Testis (tissue), 3 donors: ENCODE measurements around the gene CDC42EP1. TPM values are rescaled to one million over a fixed set of nuclear protein-coding genes. Genes with fewer than 3 reads are reported as not detected.

Experiments
- DNase-seq: peaks from one replicate; pipeline ENCODE4 v3.0.0-alpha.2; 2019
- H3K27ac ChIP-seq, 2 donors: fragments of 200-600 bp; sonication (generic); one replicate each; pipeline ENCODE4 v1.5.1; 2019
- H3K27me3 ChIP-seq: fragments of 200-600 bp; sonication (generic); one replicate; pipeline ENCODE4 v1.5.1; 2019
- H3K36me3 ChIP-seq: fragments of 200-600 bp; sonication (generic); one replicate; pipeline ENCODE4 v1.5.1; 2017; ENCODE audit warnings: low read depth; ENCODE audit errors: missing control alignments
- H3K4me1 ChIP-seq: fragments of 200-600 bp; sonication (generic); one replicate; pipeline ENCODE4 v1.5.1; 2019
- H3K4me3 ChIP-seq, 2 donors: fragments of 200-600 bp; sonication (generic); one replicate each; pipeline ENCODE4 v1.5.1; 2017 to 2019
- H3K9me3 ChIP-seq: fragments of 200-600 bp; sonication (generic); one replicate; pipeline ENCODE4 v1.5.1; 2017
- CTCF ChIP-seq, 3 experiments: fragments of 450-650 bp in 2 of 3; fragments of 200-600 bp in 1 of 3; sonication (generic) in 1 of 3; IDR thresholded peaks; one replicate each; pipeline ENCODE4 v1.5.1; 2016 to 2019; ENCODE audit warnings: antibody characterized with exemption in 3 of 3, mild to moderate bottlenecking in 2 of 3, moderate library complexity in 1 of 3
- POLR2A ChIP-seq: fragments of 450-650 bp; IDR thresholded peaks from one replicate; pipeline ENCODE4 v1.6.1; 2017; ENCODE audit warnings: antibody characterized with exemption, mild to moderate bottlenecking, moderate library complexity
- WGBS, 2 donors: methylation state at CpG; one replicate each; pipeline ENCODE4 v1.1.5; 2018; 5-methylcytosine and 5-hydroxymethylcytosine counted together
- intact Hi-C: fragments of 100-400 bp; cut with DNase I; formaldehyde crosslinking; loops from one replicate; pipeline ENCODE4 v1.15.1; 2023; ENCODE audit warnings: low total_unique reads
- polyA plus RNA-seq: library from polyadenylated mRNA; stranded (reverse); fragments of 350-450 nt; fragmentation: Illumina TruSeq; extraction: RNeasy Lipid Tissue Mini Kit (QIAGEN cat#74804); gene quantifications from one replicate; pipeline ENCODE4 v1.2.3, GENCODE V29; 2014; ENCODE audit warnings: low read depth, low replicate concordance; ENCODE audit not compliant: insufficient read depth
- total RNA-seq, 2 donors: library from RNA; depleted of rRNA; stranded (reverse); fragments of >200 nt; gene quantifications; one replicate each; pipeline ENCODE4 v1.2.3, GENCODE V29; 2016

CDC42EP1 gene
- total and polyA plus RNA-seq, 3 donors from 2014 or later = 49.0 to 87.4 (median 73.9) TPM

DNA sequence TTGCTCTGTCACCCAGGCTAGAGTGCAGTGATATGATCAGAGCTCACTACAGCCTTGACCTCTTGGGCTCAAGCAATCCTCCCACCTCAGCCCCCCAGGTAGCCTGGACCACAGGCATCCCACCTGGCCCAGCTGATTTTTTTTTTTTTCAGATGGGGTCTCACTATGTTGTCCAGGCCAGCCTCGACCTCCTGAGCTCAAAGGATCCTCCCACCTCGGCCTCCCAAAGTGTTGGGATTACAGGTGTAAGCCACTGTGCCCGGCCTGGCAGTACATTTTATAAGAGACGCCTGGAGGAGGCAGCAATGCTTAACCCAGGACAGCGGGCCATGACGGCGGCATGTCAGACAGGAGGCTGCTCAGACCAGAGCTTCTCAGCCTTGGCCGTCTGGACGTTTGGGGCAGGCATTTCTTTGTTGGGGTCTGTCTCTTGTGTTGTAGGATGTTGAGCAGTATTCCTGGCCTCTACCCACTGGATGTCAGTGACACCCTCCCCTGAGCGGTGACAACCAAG is 15.3 kb downstream of the CDC42EP1 start:
- TF ChIP-seq POLR2A (no peak), CTCF (IDR thresholded peaks at IDR 0.05) (no peak)
- Histone ChIP-seq H3K27ac (no peak overlapping the region), H3K4me3 (no peak overlapping the region), H3K27me3 (no peaks in the 10 kb centered on the region), H3K9me3 (no peaks in the 10 kb centered on the region), H3K4me1 (no peaks in the 10 kb centered on the region), H3K36me3 (no peaks in the 10 kb centered on the region)
- 90 to 92% methylated on average over 2 to 10 of the region's 10 CpGs for WGBS, 2 donors
- DNase-seq = no peak
- intact Hi-C loops = no loop called here

DNA sequence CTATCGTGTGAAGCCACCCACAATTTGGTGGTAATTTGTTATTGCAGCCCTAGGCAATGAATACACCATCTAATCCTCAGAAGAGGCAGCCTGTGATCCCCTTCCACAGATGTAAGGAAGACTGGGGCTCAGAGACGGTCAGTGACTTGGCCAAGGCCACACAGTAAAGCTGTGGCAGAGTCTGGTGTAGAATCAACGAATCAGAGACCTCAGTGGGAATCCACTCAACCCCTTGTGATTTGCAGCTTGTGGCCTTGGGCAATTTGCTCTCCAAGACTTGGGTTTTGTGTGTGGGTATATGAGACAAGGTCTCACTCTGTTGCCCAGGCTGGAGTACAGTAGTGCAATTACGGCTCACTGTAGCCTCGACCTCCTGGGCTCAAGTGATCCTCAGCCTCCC is 17.7 kb downstream of the CDC42EP1 start:
- H3K36me3 ChIP-seq = no peaks in the 10 kb centered on the region
- WGBS, 2 donors = 88 to 91% methylated on average over 5 of the region's 5 CpGs
- no peak overlapping the region for H3K4me3 ChIP-seq
- H3K9me3 ChIP-seq = no peaks in the 10 kb centered on the region
- DNase-seq = no peak
- no peak overlapping the region for H3K27ac ChIP-seq
- TF ChIP-seq POLR2A (no peak), CTCF (IDR thresholded peaks at IDR 0.05) (no peak)
- no peaks in the 10 kb centered on the region for H3K4me1 ChIP-seq
- no peaks in the 10 kb centered on the region for H3K27me3 ChIP-seq
- intact Hi-C loops = no loop called here

DNA sequence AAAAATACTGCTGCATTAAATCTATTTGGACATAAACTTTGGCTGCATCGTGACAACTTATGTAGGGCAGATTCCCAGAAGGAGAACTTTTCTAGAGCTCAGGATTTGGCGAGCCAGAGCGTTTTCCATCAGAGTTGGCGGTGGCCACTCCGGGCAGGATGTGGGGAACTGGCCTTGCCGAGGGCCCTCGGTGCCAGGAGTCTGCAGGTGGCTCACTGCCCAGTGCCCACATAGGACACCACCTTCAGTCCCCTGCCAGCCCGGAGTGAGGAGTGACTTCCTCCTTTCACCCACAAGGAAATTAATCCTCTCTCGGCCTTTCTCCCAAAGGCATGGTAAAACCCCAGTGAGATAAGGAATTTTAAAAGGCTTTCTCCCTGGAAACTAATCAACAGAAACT is 21.2 kb downstream of the CDC42EP1 start:
- Histone ChIP-seq H3K4me3 (no peak overlapping the region), H3K27me3 (no peaks in the 10 kb centered on the region), H3K27ac (no peak overlapping the region), H3K4me1 (no peaks in the 10 kb centered on the region), H3K36me3 (no peaks in the 10 kb centered on the region), H3K9me3 (no peaks in the 10 kb centered on the region)
- WGBS, 2 donors = 47 to 63% methylated on average over 7 to 9 of the region's 9 CpGs
- no peak for TF ChIP-seq CTCF (IDR thresholded peaks at IDR 0.05)
- DNase-seq = no peak
- intact Hi-C loops = no loop called here

- Histone ChIP-seq H3K27me3 (no peaks in the 10 kb centered on the region), H3K4me3 (no peak overlapping the region), H3K9me3 (no peaks in the 10 kb centered on the region), H3K27ac (no peak overlapping the region), H3K36me3 (no peaks in the 10 kb centered on the region), H3K4me1 (no peaks in the 10 kb centered on the region)
- intact Hi-C loops = no loop called here
- DNase-seq = no peak
- 87 to 88% methylated on average over 4 of the region's 4 CpGs for WGBS, 2 donors
- TF ChIP-seq POLR2A (no peak), CTCF (IDR thresholded peaks at IDR 0.05) (no peak)
Observed at GRCh38 chr22:37582526-37582925, 22.2 kb downstream of the CDC42EP1 start.

GRCh38 chr22:37588546-37589215 is 28.4 kb downstream of the CDC42EP1 start:
- Histone ChIP-seq H3K36me3 (no peaks in the 10 kb centered on the region), H3K4me3 (no peak overlapping the region), H3K27ac (no peak overlapping the region), H3K27me3 (no peaks in the 10 kb centered on the region), H3K4me1 (peaks cover 7% of the 10 kb centered on the region), H3K9me3 (no peaks in the 10 kb centered on the region)
- DNase-seq = no peak
- intact Hi-C loops = no loop called here
- TF ChIP-seq POLR2A (no peak), CTCF (IDR thresholded peaks at IDR 0.05) (no peak)
- WGBS, 2 donors = 65 to 74% methylated on average over 9 to 11 of the region's 11 CpGs
